GM12892 (cell line): ENCODE data around the gene KCNG4.

Experiments used
- DNase-seq: peaks from one replicate; pipeline ENCODE4 v3.0.0; 2011; ENCODE audit not compliant: insufficient read length
- FAIRE-seq: peaks from 2 replicates; lab custom pipeline; 2011; peaks lifted over from hg19 to GRCh38; lab: Jason Lieb, UNC
- POLR2A ChIP-seq: IDR thresholded peaks from 2 replicates; pipeline ENCODE4 v1.6.1; 2011; ENCODE audit warnings: low read depth, low read length, control low read depth
- POLR2AphosphoS5 ChIP-seq: IDR thresholded peaks from 2 replicates; pipeline ENCODE4 v1.6.1; 2011; ENCODE audit warnings: low read depth, low read length, control low read depth
- TAF1 ChIP-seq: IDR thresholded peaks from 2 replicates; pipeline ENCODE4 v1.6.1; 2011; ENCODE audit warnings: low read depth, mild to moderate bottlenecking, control low read depth, low read length, borderline replicate concordance

Gene KCNG4

GRCh38 chr16:84183911-84184591, 55.8 kb downstream of the KCNG4 start:
- FAIRE-seq (no peak), DNase-seq (no peak)
- TF ChIP-seq TAF1 (no peak), POLR2AphosphoS5 (no peak)

GRCh38 chr16:84183572-84183875, 56.3 kb downstream of the KCNG4 start:
- FAIRE-seq (no peak), DNase-seq (no peak)
- TF ChIP-seq POLR2AphosphoS5 (no peak), TAF1 (no peak), POLR2A (no peak)

- DNase-seq (no peak), FAIRE-seq (no peak)
- no peak for TF ChIP-seq POLR2A
- TF ChIP-seq TAF1 = no peak
- no peak for TF ChIP-seq POLR2AphosphoS5
Observed at GRCh38 chr16:84182680-84183571, 56.9 kb downstream of the KCNG4 start.

GRCh38 chr16:84182104-84182503, 57.7 kb downstream of the KCNG4 start:
- no peak for TF ChIP-seq POLR2A
- TF ChIP-seq POLR2AphosphoS5 = no peak
- no peak for TF ChIP-seq TAF1
- DNase-seq (no peak), FAIRE-seq (no peak)

- TF ChIP-seq POLR2AphosphoS5 (no peak), TAF1 (no peak), POLR2A (no peak)
- DNase-seq (no peak), FAIRE-seq (no peak)
Observed at GRCh38 chr16:84181144-84181915, 58.5 kb downstream of the KCNG4 start.

- TF ChIP-seq POLR2AphosphoS5 (no peak), POLR2A (no peak), TAF1 (no peak)
- FAIRE-seq = no peak
Observed at GRCh38 chr16:84180519-84181140, 59.2 kb downstream of the KCNG4 start.

GRCh38 chr16:84179612-84180320, 60.0 kb downstream of the KCNG4 start:
- DNase-seq (no peak), FAIRE-seq (no peak)
- TF ChIP-seq POLR2AphosphoS5 = no peak
- TF ChIP-seq TAF1 = no peak
- no peak for TF ChIP-seq POLR2A

More at GRCh38 chr16:84180519-84181140, 59.2 kb downstream of the KCNG4 start:
- DNase-seq = no peak

- FAIRE-seq (no peak), DNase-seq (no peak)
- TF ChIP-seq POLR2A (no peak), TAF1 (no peak), POLR2AphosphoS5 (no peak)
Observed at GRCh38 chr16:84178892-84179611, 60.8 kb downstream of the KCNG4 start.

GRCh38 chr16:84178146-84178765, 61.6 kb downstream of the KCNG4 start:
- FAIRE-seq = no peak
- no peak for TF ChIP-seq POLR2AphosphoS5
- no peak for TF ChIP-seq TAF1
- no peak for TF ChIP-seq POLR2A
- DNase-seq = no peak

GRCh38 chr16:84177741-84178073, 62.1 kb downstream of the KCNG4 start:
- FAIRE-seq (no peak), DNase-seq (no peak)
- TF ChIP-seq POLR2AphosphoS5 (no peak), POLR2A (no peak), TAF1 (no peak)
